GM19455 (cell line): ENCODE results near the gene IMPA2.
"Not testable (repeated sequence)": the region's sequence is repeated elsewhere in the genome, so short reads cannot be mapped to it uniquely, and the experiment has no call there.

ENCODE experiments used
- ATAC-seq: cut with Tn5 transposase; IDR thresholded peaks from one replicate; pipeline ENCODE4 v1.9.1; 2021; ENCODE audit not compliant: unreplicated experiment

IMPA2 gene

DNA sequence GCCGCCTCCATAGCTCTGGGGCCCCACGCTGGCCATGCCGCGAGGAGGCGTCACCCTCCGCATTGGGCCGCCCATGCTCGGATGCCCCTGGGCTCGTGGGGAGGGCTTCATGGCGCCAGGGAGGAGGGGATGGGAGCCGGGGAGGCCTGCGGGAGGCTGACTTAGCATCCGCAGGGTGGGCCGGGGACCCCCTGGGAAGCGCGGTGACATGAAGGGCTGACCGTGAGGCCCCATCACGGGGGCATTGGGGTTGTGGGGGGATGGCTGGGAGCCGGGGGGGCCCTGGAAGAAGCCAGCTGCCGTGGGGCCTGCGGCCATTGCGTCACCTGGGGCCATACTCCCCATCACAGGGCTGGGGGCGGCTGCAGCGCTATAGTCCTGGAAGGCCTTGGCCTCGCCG is 86.4 kb downstream of the IMPA2 start:
- no peak for ATAC-seq

DNA sequence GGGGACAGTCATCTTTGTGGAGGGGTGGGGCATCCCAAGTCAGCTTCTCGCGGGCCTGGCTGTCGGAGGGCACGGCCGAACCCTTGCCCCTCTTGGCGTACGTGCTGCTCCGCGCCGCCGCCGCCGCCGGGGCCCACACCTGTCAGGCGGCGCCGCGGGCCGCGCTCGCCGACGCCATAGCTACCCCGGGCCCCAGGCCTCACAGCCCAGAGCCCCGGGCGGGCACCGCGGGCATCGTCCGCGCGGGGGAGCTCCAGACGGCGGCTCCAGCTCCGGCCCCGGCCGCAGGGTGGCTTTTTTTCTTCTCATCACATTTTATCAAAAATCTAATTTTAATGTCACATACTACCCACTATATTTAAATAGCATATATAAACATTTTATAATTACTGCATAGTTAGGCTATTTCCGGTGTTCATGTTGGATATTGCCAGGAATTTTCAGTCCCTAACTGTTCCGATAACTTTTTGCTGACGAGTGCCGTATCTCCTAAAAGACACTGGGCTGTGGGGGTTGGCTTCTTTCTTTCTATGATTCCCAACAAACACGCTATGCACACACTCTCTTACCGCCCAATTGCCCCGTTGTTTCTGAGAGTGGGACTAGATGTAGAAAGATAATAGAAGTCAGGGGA is 87.1 kb downstream of the IMPA2 start:
- not testable (repeated sequence) for ATAC-seq

DNA sequence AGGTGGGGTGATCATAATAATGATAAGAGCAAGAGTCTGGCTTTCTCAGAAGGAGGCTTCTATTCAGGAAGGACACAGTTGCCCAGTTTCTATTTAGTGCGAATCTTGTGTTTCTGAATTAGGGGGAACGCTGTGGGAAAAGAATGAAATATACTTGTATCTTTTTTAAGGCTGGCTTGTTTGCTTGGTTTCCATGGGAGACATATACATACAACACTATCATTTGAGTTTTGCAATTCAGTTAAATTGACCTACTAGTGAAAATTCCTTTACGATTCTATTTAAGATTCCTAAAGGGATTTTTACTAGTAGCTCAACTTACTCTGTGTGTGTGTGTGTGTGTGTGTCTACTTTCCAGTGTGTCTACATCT is 87.6 kb downstream of the IMPA2 start:
- no peak for ATAC-seq

DNA sequence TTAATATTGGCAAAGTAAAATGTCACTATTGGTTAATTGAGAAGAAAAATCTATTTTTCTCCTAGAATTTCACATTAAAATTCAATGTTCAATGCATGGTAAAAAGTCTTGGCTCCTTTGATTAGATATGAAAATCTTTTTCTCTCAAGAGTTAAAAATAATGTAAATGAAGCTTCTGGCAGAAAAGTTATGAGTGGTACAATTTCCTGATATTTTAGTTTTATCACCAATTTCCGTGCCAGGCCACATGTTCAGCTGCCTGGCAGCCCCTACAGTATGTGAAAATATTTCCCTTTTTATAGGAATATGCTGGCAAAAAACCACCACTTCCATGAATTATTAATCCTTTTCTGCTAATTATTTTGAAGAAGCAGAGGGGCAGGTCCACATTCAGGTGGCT is 89.8 kb downstream of the IMPA2 start:
- not testable (repeated sequence) for ATAC-seq

DNA sequence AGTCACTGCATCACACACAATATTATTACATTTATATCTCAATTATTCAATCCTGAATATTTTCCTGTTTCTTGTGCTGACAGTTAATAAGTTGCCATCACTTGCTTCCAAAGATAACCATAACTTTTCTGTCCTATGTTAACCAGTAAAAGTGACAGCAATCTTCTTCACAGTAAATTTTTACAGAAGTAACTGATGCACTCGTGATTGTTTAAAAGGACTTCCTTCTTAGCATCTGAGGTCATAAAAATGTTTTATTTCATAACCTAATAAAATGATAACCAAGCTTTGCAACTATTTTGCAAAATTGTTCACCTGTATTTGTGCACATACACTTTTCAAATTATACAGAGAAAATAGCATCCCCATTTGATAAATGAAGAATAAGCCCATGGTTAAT is 91.7 kb downstream of the IMPA2 start:
- no peak for ATAC-seq

DNA sequence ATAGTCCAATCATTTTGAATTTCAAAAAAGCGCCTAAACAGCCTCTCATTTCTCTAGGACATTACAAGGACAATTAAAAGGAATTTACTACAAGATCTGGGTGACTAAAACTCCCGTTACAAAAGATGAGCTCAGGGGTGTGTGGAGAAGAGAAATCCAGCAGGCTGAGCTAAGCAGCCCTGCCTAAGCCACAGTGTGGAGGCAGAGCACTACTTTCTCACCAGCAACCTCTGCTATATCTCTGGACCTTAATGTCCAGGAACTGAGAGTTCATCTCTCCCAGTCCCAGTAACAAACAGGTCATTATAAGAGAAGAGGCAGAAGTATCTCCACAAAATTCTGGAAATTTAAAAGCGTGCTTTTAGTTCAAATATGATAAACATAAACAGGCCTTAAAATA is 93.4 kb downstream of the IMPA2 start:
- no peak for ATAC-seq

DNA sequence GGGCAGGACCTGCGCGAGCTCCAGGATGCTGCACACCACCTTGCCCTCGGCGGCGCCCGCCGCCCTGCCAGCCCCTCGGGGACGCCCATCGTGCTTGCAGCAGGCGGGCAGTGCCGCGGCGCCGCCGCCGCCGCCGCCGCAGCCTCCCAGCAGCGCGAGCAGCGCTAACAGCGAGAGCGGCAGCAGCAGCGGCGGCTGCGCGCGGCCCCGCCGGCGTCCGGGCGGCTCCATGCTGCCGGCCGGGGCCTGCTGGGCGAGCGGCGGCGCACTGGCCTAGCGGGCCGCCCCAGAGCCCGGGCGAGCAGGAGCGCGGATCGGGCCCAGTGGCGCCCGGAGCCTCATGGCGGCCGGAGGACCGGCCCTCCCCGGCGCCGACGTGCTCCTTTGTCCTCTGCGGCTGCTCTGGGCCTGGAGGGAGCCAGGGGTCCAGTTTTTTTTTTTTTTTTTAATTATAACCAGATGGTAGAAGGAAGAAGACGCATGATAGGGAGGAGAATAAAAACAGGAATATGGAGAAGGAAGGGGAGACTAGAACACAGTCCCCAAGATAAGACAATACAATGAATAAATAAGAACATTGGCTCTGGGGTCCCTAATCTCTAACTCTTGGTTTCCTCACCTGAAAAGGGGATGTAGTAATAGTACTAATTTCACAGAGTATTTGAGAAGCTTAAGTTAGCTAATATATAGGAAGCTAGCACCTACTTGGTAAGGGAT is 95.3 kb downstream of the IMPA2 start:
- ATAC-seq, result no peak

DNA sequence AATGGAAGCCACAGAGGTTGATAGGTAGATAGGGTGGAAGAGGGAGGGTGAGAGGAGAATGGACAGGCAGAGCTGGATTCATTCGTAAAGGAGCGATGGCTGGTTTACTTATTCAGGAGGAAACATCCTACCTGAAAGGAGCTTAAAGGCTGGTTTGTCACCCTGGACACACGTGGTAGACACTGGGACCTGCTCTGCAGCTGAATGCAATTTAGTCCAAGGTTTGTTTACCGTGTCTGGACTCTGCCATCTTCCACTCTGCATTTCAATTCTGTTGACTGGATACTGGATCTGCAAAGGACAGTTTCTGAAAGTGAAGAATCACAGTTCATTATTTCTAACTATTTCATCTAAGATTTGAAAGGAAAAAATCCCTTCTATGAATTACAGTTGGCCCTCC is 96.7 kb downstream of the IMPA2 start:
- ATAC-seq, result not testable (repeated sequence)

DNA sequence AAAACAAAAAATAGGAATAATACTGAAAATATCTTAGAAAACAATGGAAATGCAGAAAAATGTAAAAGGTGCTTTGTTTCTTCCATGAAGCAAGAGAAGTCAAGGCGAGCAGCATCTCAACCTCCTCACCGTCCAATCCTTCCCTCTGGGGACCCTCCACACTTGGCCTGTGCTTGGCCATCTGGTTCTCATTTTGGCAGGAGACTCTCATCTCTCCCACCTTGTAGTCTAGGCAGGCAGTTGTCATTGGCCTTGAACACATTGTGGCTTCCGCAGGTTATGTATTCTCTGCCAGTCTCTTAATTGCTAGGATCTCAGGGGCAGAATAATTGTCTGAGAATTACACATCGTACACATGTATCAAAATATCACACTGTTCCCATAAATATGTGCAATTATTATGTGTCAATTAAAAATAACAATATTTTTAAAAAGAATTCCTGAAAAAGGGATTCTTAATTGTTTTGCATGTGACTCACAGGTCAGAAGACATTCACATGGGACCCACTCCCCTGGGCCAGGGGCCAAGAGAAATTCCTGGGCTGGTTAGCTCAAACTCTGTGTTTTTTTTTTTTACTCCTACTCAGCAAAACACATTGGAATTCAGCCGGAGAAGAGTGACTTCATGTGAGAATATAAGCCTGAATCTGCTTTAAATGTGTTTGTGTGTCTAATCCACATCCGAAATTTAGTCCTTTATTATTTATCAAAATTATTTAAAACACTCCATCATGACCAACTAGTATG is 98.4 kb downstream of the IMPA2 start:
- no peak for ATAC-seq
